SW480 (cell line): Measurements from ENCODE around the gene EIF2D.
A peak's percentile ranks its signal among the peaks of the same experiment; 100 is the strongest.
"Not testable (repeated sequence)": the region's sequence is repeated elsewhere in the genome, so short reads cannot be mapped to it uniquely, and the experiment has no call there.

Experiments used
- DNase-seq: peaks from one replicate; pipeline ENCODE4 v3.0.0-alpha.2; 2016; ENCODE audit warnings: low spot score

The EIF2D gene

DNA sequence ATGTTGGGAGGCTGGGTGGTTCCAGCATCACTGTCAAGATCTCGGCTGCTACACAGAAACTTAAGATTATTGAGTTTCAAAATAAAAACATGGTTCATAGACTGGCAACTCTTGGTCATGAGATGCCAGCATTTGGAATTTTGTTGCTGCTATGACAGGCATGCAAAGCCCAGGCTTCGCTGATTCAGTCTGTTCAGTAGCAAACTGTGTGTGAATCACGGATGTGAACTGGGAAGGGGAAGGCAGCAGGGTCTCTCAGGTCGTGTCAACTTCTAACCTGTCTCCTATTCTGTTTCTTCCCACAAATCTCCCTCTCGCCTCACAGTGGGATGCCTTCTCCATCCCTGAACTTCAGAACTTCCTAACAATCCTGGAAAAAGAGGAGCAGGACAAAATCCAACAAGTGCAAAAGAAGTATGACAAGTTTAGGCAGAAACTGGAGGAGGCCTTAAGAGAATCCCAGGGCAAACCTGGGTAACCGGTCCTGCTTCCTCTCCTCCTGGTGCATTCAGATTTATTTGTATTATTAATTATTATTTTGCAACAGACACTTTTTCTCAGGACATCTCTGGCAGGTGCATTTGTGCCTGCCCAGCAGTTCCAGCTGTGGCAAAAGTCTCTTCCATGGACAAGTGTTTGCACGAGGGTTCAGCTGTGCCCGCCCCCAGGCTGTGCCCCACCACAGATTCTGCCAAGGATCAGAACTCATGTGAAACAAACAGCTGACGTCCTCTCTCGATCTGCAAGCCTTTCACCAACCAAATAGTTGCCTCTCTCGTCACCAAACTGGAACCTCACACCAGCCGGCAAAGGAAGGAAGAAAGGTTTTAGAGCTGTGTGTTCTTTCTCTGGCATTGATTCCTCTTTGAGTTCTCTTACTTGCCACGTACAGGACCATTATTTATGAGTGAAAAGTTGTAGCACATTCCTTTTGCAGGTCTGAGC is 25.5 kb downstream of the EIF2D start:
- DNase-seq = no peak

- no peak for DNase-seq
These were observed 27.6 kb downstream of the EIF2D start for GRCh38 chr1:206584683-206585082.

DNA sequence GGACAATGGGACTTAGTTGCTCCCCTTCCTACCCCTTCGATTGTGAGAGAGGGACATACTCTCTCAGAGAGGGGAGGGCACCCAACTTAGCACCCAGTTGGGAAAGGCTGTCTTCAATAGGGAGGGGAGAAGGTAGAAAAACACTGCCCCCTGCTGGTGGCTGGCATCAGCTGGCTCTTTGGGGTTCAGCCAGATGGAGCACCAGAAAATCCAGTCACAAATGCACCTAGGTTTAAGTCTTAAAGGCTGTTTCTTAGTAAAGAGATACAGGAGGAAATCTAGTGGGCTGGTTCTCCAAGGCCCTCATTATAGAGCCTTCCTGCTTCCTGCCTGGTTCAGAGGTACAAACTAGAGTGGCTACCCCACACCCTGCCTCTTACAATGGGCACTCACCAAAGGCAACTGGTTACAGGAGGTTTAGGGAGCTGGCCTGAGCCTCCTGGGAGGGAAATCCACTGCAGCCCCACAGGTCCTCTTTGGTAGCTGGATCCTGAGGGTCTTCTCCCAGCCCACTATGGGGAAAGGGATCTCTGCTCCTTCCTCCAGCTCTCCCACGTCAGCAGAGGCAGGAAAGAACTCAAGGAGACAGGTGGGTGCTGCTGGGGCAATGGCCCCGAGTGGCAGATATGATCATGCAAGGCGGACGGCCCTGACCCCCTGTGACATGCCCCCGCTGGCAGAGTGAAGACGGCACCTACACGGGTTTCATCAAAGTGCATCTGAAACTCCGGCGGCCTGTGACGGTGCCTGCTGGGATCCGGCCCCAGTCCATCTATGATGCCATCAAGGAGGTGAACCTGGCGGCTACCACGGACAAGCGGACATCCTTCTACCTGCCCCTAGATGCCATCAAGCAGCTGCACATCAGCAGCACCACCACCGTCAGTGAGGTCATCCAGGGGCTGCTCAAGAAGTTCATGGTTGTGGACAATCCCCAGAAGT is 28.3 kb downstream of the EIF2D start:
- DNase-seq = peak; percentile 62

GRCh38 chr1:206582971-206583706 is 29.1 kb downstream of the EIF2D start:
- no peak for DNase-seq

DNA sequence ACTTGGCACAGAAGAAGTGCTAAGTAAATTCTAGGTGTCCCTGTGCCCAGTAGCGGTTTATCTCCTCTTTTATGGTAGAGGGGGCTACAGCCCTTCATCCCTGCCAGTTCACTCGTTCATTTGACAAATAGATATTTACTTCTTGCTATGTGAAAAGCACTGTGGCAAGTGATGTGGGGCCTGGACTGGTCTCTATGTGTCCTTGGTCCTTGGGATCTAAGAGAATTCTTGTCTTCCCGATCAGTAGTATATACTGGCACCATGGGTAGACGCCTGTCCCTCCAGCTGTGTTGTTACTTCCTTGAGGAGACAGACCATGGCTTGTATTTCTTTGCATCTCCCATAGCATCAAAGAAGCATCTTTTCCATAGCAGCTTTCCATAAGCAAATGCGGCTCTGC is 29.7 kb downstream of the EIF2D start:
- no peak for DNase-seq

DNA sequence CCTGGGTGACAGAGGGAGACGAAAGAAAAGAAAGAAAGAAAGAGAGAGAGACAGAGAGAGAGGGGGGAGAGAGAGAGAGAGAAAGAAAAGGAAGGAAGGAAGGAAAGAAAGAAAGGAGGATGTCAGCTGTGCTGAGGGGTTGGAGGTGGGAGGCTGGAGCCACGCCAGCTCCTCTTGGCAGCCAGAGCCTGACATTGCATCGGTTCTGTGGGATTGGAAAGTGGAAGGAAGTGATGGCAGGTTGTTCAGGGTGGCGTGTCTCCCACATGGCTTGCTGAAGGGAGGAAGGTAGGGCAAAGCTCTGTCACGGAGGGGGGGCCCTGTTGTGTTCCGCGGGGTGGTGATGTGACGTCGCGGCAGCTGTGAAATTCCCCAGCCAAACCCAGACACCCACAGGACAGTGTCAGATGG is 30.7 kb downstream of the EIF2D start:
- DNase-seq = no peak

- not testable (repeated sequence) for DNase-seq
These were observed 31.2 kb downstream of the EIF2D start for GRCh38 chr1:206581114-206581497.

DNA sequence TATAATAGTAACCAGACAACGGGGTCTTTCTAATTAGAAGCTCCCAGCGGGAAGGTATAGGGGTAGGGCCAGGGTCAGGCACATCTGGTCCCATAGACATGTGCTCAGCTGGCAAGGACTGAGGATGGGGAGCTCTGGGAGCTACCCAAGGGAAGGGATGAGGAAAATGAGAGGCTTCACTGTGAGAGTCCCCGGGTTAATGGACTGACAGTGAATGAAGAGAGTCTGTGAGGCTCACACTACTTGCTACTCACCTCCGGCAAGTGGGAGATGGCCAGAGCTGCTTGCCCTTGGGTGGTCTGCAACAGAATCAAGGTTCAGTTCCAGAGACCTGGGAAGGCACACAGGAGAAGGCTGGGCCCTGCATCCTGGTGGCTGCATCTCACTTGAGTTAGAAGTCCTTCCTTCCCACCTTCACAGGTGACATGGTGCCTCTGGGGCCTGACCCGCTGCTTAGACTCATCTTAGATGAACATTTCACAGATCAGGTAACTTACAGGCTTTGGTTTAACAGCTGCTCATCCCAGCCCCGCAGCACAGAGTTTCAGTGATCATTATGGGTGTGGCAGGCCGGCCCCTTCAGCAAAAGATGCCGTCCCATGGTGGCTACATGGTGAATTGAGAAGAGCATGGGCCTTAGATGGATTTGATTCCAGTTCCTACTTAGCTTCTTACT is 31.7 kb downstream of the EIF2D start:
- DNase-seq = no peak

DNA sequence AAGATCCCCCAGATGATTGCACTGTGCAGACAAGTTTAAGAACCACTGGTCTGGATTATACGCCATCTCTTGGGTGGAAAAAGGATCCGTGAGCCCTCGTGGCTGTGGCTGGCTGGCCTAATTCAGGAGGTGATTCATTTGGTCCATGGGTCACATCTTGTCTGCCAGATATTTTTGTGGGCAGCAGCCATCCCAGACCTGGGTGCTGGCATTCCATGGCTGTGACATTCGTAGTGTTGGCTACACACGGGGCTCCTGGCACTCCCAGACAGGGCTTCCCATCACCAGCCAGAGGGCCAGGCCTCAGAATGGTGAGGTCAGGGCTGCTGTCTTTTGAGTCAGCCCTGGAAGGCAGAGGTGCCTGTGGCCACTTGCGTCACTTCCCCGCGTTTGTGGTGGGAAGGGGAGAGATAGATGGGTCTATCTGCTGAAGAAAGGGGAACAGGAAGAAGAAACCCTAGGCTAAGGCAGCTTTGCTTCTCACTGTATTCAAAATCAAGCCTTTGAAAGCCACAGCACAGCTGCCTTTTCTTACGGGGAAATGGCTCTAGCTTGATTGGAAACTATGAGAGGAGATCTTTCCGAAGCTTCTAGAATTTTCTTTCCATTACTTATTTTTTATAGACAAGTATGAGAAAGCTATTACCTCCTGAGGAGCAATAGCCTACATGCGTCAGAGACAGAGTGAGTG is 32.4 kb downstream of the EIF2D start:
- DNase-seq = no peak

- DNase-seq = no peak
These were observed 33.3 kb downstream of the EIF2D start for GRCh38 chr1:206578978-206579374.

DNA sequence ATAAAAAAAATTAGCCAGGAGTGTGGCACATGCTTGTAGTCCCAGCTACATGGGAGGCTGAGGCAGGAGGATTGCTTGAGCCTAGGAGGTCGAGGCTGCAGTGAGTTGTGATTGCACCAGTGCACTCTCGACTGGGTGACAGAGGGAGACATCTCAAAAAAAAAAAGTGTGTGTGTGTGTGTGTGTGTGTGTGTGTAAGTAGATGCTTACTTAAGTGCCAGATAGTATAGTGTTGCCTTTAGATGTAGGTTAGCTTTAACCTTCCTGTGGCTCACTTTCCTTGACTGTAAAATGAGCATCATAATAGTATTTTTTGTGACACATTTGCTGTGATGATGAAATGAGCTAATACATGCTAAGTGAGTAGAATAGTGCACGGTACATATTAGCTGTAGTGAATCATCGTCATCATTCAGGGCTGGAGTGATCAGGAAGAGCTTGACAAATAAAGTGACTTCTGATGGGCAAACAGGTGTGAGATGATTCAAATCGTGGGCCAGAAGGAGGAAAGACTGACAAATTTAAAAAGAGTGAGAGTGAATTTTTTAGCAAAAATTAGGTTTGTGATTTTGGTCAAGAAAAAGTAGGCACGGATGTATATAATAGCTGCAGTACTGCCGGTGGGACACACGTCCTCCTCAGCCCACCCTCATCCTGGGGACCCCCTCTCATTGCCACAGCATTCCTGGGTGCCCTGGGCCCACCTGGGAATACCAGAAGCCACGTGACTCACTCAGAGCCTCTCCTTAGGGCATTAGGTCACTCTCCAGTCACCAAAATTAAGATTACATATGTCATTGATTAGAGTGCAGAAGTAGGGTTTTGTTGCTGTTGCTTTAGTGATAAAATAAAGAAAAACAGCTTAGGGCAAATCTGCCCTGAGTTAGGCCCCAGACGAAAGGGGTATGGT is 33.9 kb downstream of the EIF2D start:
- no peak for DNase-seq

DNA sequence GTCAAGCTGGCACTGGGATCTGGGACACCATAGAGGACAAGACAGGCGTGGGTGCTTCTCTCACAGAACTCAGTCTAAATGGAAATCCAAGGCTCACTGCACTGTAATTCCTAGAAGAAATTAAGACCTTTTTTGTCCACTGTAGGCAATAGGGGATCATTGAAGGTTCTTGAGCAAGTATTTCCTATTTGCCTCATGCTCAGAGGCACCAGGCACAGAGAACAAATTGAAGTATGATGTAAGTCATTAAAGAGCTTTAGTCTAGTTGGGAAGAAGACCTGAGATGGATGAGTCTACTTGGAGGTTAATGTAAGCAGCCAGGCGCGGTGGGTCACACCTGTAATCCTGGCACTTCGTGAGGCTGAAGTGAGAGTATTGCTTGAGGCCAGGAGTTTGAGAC is 34.6 kb downstream of the EIF2D start:
- DNase-seq = no peak

- DNase-seq = no peak
These were observed 36.1 kb downstream of the EIF2D start for GRCh38 chr1:206575894-206576737.

DNA sequence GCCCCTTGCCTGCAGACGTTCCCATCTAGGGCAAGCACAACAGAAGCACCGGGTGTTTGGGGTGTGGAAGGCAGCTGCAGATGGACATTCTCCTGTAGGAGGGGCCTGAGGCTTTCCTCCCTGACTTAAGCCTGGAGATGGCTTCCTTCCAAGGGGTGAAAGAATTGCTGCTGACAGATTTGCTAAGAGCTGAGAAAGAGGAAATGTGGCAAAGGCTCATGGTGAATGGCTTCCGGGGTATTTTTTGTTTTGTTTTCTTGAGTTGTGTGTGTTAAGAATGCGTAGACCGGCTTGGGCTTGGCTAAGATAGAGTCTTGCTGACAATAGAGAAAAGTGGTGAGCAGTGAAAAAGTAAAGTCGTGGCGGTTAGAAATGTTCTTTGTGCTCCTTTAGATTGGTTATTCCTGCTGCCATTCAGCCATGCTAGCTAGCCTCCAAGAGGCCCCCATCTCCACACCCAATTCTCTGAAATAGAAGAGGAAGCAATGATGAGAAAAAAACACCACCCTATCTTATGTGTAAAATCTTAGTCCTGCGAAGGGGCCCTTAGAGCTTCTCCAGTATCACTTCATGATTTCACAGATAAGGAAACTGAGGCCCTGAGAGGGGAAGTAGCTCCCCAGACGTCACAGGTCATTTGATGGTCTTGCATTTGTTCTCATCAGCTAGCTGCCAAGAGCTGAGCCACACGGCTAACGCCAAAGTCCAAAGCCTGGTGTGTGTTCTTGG is 36.9 kb downstream of the EIF2D start:
- no peak for DNase-seq

DNA sequence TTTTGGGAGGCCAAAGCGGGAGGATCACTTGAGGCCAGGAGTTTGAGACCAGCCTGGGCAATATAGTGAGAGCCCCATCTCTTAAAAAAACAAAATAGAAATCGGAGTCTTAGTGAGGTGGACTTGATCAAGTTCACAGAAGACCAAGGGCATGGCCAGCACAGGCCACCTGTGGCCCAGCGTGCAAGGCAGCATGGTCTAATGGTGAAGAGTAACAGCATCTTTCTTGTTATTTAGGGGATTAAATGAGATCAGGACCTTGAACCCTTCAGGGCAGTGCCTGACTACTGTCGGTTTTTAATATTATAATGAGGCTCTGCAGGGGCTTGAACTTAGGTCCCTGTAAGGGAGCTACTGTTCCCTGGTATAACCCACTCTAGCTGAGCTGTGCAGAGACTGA is 38.5 kb downstream of the EIF2D start:
- no peak for DNase-seq

- DNase-seq = no peak
These were observed 38.9 kb downstream of the EIF2D start for GRCh38 chr1:206573319-206573718.

GRCh38 chr1:206572835-206573234 is 39.4 kb downstream of the EIF2D start:
- no peak for DNase-seq

DNA sequence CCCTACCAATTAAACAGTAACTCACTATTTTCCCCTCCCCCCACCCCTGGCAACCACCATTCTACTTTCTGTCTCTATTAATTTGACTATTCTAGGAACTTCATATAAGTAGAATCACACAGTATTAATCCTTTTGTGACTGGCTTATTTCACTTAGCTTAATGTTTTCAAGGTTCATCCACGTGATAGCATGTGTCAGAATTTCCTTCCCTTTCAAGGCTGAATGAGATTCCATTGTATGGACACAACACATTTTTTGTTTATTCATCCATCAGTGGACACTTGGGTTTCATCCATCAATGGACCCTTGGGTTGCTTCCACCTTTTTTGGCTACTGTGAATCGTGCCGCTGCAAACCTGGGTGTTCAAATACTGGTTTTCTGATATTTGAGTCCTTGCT is 41.7 kb downstream of the EIF2D start:
- DNase-seq = no peak
